NCI-H2196 (cell line): ENCODE data around the gene PCBP3.
"Not testable (repeated sequence)": the region's sequence is repeated elsewhere in the genome, so short reads cannot be mapped to it uniquely, and the experiment has no call there.

Experiments used
- DNase-seq: peaks from one replicate; lab custom pipeline; 2025; ENCODE audit not compliant: unreplicated experiment; lab: John Stamatoyannopoulos, UW

The PCBP3 gene

DNA sequence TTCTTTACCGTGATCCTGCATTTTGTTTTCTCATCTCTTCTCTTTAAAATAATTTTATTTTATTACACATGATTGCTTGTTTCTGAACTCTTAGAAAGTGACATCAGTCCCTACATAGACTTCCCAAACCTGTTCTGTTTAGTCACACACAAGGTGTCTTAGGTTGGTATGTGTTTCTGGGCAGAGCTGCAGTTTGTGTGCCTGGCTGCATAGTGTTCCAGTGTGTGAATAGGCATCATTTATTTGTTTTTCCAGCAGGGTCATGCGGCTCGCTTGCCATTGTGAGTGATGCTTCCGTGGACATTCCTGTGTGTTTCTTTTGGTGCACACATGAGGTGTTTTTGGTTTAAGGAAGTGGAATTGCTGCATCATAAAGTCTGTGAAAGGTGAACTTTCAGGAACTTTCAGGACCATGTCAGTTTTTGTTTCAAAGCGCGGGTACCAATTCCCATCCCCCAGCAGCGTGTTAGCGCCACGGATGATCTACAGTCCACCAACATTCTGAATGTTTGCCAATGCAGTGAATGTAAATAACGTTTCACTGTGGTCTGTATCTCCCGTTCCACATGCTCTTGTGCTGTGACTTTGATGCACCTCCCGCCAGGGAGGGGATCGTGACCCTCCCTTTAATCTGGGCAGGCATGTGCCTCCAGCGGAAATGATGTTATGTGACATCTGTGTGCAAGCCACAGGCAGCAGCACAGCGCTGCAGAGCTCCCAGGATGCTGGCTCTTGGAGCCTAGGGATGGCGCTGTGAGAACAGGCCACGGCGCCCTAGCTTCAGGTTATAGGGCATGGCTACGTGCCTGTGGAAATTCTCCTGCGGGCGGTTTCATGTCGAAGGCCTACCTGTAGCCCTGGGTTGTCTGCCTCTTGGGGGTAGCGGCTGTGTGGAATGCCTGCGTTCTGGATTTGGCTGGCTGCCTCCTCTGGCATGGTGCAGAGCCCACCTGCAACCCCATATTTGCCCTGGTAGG, 193.5 kb downstream of the PCBP3 start:
- no peak for DNase-seq

DNA sequence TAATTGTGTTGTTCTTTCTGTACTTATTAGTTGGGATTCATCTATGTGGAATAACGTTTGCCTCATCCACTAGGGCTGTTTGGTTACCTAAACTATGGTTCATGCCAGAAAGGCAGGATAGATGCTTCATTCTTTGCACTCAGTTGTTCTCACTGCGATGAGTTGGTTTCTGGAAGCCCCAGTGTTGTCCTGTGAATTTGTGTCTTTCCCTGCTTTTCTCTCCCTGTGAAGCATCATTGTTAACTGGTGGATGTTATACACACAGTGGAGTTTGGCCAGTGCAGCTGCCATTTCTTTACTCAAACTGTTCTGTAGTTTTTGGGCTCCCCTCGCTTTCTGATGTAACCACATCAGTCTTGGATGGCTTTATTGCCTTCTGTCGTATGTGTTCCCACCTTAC, 194.4 kb downstream of the PCBP3 start:
- no peak for DNase-seq

DNA sequence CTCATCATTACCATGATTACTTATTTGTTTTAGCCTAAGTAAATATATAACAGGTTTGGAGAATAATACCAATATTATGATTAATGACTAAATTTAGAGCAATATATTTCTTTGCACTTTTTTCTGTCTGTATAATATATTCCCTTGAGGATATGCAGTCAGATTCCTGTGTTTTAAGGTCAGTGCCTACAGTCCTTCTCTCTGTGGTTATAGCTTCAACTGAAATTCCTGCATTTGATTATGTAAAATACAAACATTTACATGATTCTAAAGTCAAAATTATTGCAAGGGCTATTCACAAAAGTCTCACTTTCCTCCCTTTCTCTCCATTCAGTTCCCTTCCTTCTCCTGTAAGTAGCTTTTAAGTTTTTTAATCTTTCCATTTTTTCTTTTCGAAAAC, 195.1 kb downstream of the PCBP3 start:
- DNase-seq, result no peak

DNA sequence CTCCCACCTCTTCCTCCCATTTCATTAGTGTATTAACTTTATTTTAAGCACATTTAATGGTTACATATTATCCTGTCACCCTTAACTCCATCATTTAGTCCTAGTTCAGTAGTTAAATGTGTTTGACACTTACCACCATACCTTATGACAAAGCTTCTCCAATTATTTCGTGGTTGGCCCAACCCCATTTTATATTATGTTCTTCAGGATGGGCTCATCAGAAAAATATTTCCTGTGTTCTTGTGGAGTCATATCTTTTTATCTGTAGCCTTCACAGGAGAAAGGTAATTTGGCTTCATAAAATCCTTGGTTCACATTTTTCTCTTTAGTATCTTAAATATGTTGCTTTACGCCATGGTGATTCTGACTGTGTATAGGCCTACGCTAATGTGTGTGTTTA, 195.7 kb downstream of the PCBP3 start:
- no peak for DNase-seq

DNA sequence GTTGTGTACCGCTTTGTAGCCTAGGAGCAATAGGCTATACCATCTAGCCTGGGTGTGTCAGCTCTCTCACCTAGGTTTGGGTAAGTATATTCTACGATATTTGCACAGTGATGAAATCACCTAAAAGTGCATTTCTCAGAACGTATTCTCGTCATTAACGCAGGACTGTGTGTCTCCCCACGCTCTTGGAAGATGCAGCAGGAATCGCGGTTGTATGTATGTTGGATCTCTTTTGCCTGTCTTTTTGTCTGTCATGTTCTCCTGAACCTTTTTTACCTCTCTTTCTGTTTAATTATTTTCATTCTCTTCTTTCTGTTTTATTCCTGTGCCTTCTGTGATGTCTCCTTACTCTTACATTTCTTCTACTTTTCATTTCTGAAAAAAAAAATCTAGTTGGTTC, 197.5 kb downstream of the PCBP3 start:
- DNase-seq, result no peak

DNA sequence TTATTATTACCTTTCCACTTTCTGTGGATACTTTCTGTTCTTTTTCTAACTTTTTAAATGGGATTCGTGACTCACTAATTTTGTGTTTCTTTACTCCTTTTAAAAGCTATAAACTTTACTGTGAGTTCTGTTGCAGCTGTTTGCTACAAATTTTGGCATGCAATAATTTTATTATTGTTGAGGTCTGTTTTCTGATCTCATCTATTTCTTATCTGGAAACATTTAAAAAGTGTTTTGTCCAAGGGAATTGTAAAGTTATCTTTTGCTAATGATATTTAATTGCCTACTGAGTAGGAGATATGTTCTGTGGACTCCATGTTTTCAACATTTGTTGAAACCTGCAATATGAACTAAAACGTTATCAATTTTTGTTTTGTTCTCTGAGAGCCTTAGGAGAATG, 199.9 kb downstream of the PCBP3 start:
- DNase-seq, result no peak

DNA sequence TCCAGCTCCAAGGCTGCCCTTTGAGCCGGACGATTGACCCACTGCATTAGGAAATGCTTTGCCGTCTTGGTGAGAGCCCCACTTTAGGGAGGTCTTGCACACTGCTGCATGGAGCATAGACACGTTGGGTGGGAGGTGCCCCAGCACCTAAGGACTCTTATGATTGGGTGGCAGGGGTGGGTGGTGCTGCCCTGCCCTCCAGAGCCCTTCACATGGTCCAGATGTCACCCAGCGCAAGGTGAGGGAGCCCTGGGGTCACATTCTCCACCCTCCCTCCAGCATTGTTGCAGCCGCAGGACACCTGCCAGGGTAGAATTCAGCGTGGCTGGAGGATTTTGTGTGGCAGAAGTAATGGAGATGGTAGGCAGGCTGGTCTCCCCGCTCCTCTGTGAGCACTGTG, 200.7 kb downstream of the PCBP3 start:
- DNase-seq, result no peak

DNA sequence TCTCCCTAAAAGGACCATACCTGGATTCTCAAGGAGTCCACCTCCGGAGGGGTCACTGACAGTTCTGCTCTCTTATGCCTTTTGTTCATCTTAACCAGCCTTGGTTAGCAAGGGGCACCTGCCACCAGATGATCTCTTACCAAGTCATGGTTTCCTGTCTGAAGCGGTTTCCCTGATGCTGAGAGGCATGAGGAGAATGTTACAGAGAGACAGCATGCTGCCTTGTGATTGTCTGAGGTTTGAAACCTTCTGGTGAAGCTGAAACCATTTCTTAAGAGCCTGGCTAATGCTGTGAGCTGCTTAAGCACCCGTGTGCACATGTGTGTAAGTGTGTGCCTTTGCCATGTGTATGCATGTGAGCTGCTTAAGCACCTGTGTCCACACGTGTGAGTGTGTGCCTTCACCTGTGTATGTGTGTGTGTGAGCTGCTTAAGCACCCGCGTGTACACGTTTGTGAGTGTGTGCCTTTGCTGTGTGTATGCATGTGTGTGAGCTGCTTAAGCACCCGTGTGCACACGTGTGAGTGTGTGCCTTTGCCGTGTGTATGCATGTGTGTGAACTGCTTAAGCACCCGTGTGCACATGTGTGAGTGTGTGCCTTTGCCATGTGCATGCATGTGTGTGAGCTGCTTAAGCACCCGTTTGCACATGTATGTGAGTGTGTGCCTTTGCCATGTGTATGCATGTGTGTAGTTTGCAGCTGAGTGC, 201.7 kb downstream of the PCBP3 start:
- no peak for DNase-seq

DNA sequence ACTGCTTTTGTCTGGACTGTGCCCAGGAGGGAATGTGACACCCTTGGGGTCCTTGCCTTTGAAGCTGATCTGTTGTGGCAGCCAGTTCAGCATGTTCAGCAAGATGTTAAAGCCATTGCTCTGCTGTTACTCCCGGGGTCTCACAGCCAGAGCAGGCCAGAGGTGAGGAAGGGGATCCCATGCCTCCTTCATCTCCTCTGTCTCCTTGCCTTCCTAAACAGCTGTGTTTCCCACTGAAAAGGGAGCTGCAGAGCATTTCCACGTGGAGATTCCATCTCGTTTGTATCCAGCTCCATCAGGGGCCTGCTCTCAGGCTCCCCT, 202.2 kb downstream of the PCBP3 start:
- no peak for DNase-seq

DNA sequence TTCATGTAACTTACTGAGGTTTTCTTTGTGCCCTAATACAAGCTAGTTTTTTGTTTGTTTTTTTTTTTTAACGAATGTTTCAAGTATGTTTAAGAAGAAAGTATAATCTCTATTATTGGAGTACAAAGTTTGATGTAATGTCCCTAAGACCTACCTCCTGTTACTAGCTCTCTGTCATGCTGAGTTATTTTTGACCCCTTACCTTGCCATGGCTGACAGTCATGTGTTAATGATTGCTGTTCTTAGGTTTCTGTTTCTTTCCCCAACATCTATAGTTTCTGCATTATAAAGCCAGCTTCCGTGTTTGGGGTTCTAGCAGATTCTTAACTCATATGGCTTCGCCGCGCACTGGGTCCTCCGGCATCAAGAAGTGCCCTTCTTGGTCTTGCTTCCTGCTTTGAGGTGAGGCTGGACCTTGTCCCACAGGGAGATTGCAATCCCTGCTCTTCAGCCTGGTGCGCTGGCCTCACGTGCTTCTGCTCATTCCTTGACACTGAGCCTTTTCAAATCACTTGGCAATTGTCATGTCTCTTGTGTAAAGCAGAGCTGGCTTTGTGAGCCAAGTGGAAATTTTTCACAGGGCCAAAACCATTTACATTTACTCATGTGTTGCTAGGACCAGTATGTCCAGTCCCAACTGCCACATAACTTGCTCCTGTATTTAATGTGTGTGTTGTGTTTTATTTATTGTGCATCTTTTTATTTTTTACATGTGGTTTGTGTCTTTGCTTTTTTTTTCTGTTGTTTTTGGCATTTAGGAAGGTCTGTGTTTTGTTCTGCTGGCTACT, 203.0 kb downstream of the PCBP3 start:
- no peak for DNase-seq

DNA sequence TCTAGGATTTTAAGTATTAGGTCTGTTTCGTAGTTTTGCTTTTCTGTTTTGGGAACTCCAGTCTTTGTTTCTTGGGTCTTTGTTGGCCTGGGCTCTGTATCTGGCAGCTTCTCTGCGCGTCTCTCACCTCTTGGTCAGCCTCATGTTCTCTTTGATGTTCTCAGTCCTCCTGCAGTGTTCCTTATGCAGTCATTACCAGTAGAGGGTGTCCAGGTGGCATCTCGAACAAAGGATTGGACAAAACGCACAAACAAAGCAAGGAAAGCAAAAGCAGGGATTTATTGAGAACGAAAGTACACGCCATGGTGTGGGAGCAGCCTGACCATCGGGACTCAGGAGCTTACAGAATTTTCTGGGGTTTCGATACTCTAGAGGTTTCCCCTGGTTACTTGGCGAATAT, 204.3 kb downstream of the PCBP3 start:
- DNase-seq, result no peak

DNA sequence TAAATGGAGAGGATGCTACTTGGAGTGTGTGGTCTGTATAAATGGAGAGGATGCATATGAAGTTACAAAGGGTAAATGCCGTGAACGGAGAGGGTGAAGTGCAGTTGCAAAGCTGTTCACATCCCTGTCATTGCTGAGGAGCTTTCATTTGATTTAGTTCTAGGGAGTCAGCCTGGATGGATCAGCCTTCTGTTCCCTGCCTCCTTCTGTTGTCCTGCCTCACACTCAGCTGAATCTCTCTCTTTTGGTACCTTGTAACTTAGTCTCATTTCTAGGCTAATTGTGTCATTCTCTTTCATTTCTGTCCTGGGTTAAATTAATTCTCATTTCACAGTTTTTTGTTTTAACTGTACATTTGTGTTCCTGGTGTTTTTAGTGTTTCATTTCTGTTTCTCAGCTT, 204.8 kb downstream of the PCBP3 start:
- DNase-seq, result no peak

DNA sequence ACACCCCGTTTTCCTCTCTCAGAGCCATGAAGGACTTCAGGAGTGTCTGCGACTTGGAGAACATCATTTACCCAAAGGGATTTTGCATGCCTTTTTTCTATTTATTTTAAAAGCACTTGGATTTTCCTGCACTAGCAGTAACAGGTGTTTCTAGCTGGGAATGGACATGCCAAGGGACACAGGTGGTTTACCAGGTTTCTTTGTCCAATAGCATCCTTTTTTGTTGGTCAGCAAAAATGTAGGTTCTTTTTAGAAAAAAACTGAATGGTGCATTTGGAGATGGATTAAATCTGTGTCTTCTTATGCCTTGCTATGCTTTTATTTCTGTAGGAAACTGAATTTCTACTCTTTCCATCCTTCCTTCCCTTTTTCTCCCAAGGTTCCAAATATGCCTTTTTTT, 205.3 kb downstream of the PCBP3 start:
- no peak for DNase-seq

DNA sequence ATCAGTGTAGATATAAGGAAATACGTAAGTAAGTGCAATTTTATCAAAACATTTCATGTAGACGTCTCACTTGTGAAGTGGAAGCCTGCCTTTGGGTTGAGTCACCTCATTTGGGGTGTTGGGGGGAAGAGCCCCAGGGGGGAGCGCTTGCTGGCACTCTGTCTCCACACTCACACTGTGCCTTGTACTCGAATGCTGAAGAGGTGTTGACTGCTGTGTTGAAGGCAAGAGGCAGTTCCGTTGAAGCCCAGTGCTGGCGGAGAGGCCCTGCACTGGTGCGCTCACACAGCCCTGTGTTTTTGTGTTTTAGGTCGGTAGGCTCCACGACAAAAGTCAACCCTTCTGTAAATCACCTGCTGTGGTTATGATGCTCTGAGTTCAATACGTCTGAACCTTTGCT, 206.1 kb downstream of the PCBP3 start:
- no peak for DNase-seq

DNA sequence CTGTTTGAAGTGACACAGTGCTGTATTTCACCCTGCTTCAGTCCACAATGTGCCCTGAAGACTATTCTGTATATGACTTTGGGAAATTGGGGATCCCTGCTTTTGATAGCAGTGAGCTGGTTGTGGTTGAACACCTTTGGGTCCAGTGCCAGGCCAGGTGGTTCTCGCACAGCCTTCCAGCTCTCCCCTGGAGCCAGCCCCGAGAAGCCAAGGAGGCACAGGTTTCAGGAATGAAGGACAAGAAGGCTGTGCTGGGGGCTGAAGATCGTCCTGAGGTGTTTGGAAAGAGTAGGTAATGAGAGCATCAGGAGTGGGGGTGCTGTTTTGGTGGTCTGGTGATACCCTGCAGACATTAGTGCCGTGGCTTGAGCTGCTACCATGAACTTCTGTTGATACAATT, 206.7 kb downstream of the PCBP3 start:
- DNase-seq, result no peak

DNA sequence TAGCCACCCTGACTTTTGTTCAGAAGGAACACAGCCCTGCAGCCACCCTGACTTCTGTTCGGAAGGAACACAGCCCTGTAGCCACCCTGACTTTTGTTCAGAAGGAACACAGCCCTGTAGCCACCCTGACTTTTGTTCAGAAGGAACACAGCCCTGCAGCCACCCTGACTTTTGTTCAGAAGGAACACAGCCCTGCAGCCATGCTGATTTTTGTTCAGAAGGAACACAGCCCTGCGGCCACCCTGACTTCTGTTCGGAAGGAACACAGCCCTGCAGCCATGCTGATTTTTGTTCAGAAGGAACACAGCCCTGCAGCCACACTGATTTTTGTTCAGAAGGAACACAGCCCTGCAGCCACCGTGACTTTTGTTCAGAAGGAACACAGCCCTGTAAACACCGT, 208.9 kb downstream of the PCBP3 start:
- DNase-seq, result not testable (repeated sequence)

DNA sequence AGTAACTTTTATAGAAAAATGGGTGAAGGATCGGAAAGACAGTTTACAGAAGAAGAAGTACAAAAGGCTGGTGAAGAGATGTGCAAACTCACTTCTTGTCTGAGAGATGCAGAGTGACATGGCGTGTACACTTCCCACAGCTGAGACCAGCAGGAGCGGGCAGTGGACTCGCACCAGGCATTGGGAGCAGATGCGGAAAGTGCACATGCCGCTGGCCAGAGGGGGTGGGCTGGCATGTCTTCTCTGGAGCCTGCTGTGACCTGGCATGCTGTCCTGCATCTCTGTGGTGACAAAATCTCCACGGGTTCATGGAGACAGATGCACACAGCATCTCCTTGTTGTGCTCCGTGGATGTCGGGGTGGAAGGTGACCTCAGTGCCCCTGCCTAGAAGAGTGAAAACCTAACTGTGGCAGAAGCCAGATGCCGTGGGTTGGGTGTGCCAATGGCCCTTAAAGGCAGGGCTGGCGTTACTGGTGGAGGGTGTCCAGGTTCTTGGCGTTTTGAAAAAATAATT, 209.4 kb downstream of the PCBP3 start:
- DNase-seq, result no peak

DNA sequence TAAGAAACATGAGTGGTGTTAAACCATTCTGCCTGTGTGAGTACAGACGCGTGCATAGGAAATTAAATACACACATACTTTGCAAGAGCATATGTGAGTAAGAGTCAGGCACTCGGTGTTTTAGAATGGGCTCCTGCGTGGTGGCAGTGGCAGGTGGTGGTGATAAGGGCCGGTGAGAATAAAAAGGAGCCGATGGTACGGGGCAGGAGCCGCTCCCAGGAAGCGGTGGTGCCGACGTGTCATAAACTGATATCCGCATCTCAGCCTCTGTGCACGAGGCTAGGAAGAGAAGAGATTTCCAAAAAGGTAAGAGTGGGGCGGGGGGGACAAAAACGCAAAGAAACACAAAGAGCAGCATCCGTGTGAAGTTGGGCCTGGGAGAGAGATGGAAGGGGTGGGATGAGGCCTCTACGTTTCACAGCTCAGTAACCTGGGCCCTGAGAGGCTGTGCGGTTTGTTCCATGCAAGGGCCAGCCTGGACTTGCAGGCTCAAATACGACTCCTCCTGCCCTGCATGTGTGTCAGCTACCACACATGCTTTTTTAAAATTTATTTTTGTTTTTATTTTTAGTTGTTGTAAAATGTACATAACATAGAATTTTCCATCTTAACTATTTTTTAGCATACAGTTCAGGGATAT, 210.3 kb downstream of the PCBP3 start:
- no peak for DNase-seq

DNA sequence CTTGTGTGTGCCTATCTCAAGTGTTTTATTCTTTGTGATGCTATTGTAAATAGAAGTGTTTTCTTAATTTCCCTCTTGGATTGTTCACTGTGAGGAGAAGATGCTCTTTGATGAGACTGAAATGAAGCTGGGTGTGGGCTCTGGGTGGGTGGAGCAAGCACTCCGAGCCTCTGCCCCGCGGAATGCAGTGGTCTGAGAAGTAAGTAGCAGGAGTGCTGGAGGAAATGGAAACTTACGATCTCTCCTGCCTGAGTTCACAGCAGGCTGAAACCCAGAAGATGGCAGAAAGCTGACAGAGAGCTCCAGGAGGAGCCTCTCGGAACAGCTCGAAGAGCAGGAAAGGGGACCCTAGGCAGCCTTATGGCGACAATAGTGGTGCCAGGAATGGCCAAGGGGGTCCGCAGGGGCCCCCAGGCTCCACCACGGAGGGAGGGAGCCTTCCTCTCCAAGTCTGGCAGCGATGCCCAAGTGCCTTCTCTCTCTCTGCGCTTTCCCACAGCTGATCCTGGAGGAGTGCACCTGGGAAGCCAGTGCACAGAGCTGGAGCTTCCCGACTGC, 211.2 kb downstream of the PCBP3 start:
- no peak for DNase-seq

DNA sequence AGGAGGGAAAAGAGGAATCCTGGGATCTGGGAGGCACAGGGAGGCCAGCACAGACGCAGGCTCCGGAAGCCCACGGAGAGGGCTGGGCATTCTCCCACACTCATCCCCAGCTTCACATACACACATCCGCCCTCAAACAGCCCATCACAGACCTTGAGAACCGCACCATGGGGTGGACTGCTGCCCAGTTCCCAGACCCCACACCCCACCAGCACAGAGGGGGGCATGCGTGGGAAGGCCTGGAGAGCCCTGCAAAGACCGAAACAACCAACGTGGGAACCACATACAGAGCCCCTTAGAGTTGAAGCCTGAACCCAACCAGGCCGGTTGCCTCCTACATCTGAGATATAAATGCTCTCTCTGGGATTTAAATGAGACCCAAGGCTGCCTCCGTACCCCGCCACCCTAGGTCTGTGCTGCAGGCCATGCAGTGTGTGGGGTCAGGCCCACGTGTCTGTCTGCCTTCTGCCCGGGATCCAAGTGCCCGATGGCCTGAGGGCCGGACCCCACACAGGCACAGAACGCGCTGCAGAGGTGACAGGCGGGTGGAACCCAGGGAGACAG, 211.8 kb downstream of the PCBP3 start:
- no peak for DNase-seq
